B cell (primary cell): ENCODE measurements around the gene SGPP2. TPM values are rescaled to one million over a fixed set of nuclear protein-coding genes. Genes with fewer than 3 reads are reported as not detected.

ENCODE experiments used
- ATAC-seq: fragments of 200-7000 bp; cut with Tn5 transposase; one replicate; pipeline ENCODE4 v1.10.0; 2021; ENCODE audit warnings: low read depth, mild to moderate bottlenecking, moderate number of reproducible peaks, moderate library complexity
- CTCF ChIA-PET: fragments of 350-600 bp; sonication (Branson Sonifier 250); formaldehyde crosslinking; loops from one replicate; lab custom pipeline; 2021; ENCODE audit warnings: antibody characterized with exemption, inconsistent platforms; lab: Charles Lee
- POLR2A ChIA-PET: fragments of 350-600 bp; sonication (Branson Sonifier 250); formaldehyde crosslinking; loops from one replicate; lab custom pipeline; 2021; ENCODE audit warnings: antibody characterized with exemption; lab: Charles Lee
- DNase-seq: peaks from one replicate; pipeline ENCODE4 v3.0.0; 2013
- H2AFZ ChIP-seq: 2 replicates; pipeline ENCODE4 v1.6.1; 2012; ENCODE audit warnings: mild to moderate bottlenecking, low read depth, low read length; ENCODE audit not compliant: insufficient read depth, poor library complexity, severe bottlenecking
- H3K27ac ChIP-seq, 2 donors: 1 replicate in 1 of 2; 2 replicates in 1 of 2; pipeline ENCODE4 v1.5.1; 2012 to 2013; ENCODE audit warnings: low read length in 2 of 2, mild to moderate bottlenecking in 2 of 2, moderate library complexity in 1 of 2
- H3K27me3 ChIP-seq, 4 experiments: fragments of 200-600 bp in 1 of 4; sonication (generic) in 1 of 4; replicated peaks in 1 of 4; 1 replicate in 2 of 4; 2 replicates in 2 of 4; pipeline versions ENCODE4 v1.6.1 to v1.7.0; 2013 to 2016; ENCODE audit warnings: low read length in 3 of 4, mild to moderate bottlenecking in 2 of 4, mixed read lengths in 1 of 4, moderate library complexity in 1 of 4; ENCODE audit not compliant: insufficient read depth in 4 of 4, control insufficient read depth in 3 of 4; ENCODE audit errors: control extremely low read depth in 1 of 4
- H3K36me3 ChIP-seq, 2 experiments: replicated peaks in 1 of 2; 1 replicate in 1 of 2; 2 replicates in 1 of 2; pipeline versions ENCODE4 v1.6.1 to v1.7.1; 2013; ENCODE audit warnings: low read length in 1 of 2; ENCODE audit not compliant: insufficient read depth in 2 of 2, control insufficient read depth in 1 of 2; ENCODE audit errors: control extremely low read depth in 1 of 2, extremely low read depth in 1 of 2
- H3K4me1 ChIP-seq, 2 donors: fragments of 200-600 bp in 1 of 2; sonication (generic) in 1 of 2; 1 replicate in 1 of 2; 2 replicates in 1 of 2; pipeline versions ENCODE4 v1.5.1 to v1.6.1; 2013 to 2017; ENCODE audit warnings: low read length in 2 of 2; ENCODE audit not compliant: control insufficient read depth in 2 of 2, insufficient read depth in 2 of 2
- H3K4me2 ChIP-seq: replicated peaks from 2 replicates; pipeline ENCODE3; 2012; ENCODE audit warnings: mild to moderate bottlenecking, low read depth, low read length; ENCODE audit not compliant: poor library complexity, severe bottlenecking
- H3K4me3 ChIP-seq, 5 experiments: fragments of 200-600 bp in 1 of 5; sonication (generic) in 1 of 5; 1 replicate in 3 of 5; 2 replicates in 2 of 5; pipeline versions ENCODE4 v1.5.1 to v1.7.0; 2011 to 2016; ENCODE audit warnings: low read length in 4 of 5, mild to moderate bottlenecking in 4 of 5, low read depth in 2 of 5, control low read depth in 1 of 5, moderate library complexity in 1 of 5; ENCODE audit not compliant: insufficient read depth in 1 of 5; ENCODE audit errors: control extremely low read depth in 1 of 5, extremely low read depth in 1 of 5
- H3K79me2 ChIP-seq: fragments of 200-600 bp; sonication (generic); one replicate; pipeline ENCODE4 v1.6.0; 2016; ENCODE audit warnings: low read length; ENCODE audit not compliant: control insufficient read depth, insufficient read depth
- H3K9ac ChIP-seq: fragments of 200-600 bp; sonication (generic); 2 replicates; pipeline ENCODE4 v1.6.1; 2017; ENCODE audit warnings: mild to moderate bottlenecking, low read length, moderate library complexity
- H3K9me3 ChIP-seq, 3 donors: one replicate each; pipeline versions ENCODE4 v1.6.1 to v1.7.1; 2013; ENCODE audit warnings: low read length in 2 of 3; ENCODE audit not compliant: control insufficient read depth in 2 of 3, insufficient read depth in 1 of 3; ENCODE audit errors: control extremely low read depth in 1 of 3
- H4K20me1 ChIP-seq: 2 replicates; pipeline ENCODE4 v1.6.0; 2012; ENCODE audit warnings: mild to moderate bottlenecking, low read length; ENCODE audit not compliant: insufficient read depth, control insufficient read depth, poor library complexity, severe bottlenecking
- H3K27ac Mint-ChIP-seq: one replicate; pipeline ENCODE4 v1.8.0; 2021; ENCODE audit warnings: mixed read lengths
- H3K27me3 Mint-ChIP-seq: one replicate; pipeline ENCODE4 v1.8.0; 2021; ENCODE audit warnings: mixed read lengths
- H3K4me1 Mint-ChIP-seq: one replicate; pipeline ENCODE4 v1.8.0; 2021; ENCODE audit warnings: mixed read lengths
- H3K4me3 Mint-ChIP-seq: one replicate; pipeline ENCODE4 v1.8.0; 2021; ENCODE audit warnings: mixed read lengths
- H3K9me3 Mint-ChIP-seq: one replicate; pipeline ENCODE4 v1.8.0; 2022; ENCODE audit warnings: mixed read lengths; ENCODE audit not compliant: insufficient read depth
- EZH2 ChIP-seq: IDR thresholded peaks from 2 replicates; pipeline ENCODE4 v1.6.1; 2012; ENCODE audit warnings: borderline replicate concordance, low read depth, mild to moderate bottlenecking, moderate library complexity, low read length; ENCODE audit not compliant: insufficient read depth, poor library complexity, severe bottlenecking
- whole genome bisulfite sequencing: methylation state at CpG from one replicate; pipeline ENCODE4 v1.1.5; 2013; ENCODE audit warnings: missing lambda C conversion rate; ENCODE audit not compliant: insufficient coverage; 5-methylcytosine and 5-hydroxymethylcytosine counted together
- intact Hi-C: fragments of 100-400 bp; cut with micrococcal nuclease; formaldehyde crosslinking; loops from one replicate; pipeline ENCODE4 v1.10.0; 2022
- polyA plus RNA-seq: library from polyadenylated mRNA; depleted of rRNA; stranded (reverse); fragments of >200 nt; gene quantifications from 2 replicates; pipeline ENCODE4 v1.2.3, GENCODE V29; 2012
- total RNA-seq, 2 donors: library from RNA; stranded (reverse); fragments of 120-200 nt in 1 of 2; gene quantifications; 1 replicate in 1 of 2; 2 replicates in 1 of 2; pipeline versions ENCODE4 v1.2.3 to v1.2.4, GENCODE V29; 2013 to 2022
- TF ChIP-seq, protein P1 (sequence below): fragments of 200-600 bp; IDR thresholded peaks from one replicate; pipeline ENCODE4 v1.8.0; 2022; ENCODE audit warnings: antibody characterized with exemption, mild to moderate bottlenecking

The SGPP2 gene
- total and polyA plus RNA-seq, 2 donors (not counting 1 experiment from before 2014, with no cell fraction given): 1.5 to 7.7 TPM

DNA sequence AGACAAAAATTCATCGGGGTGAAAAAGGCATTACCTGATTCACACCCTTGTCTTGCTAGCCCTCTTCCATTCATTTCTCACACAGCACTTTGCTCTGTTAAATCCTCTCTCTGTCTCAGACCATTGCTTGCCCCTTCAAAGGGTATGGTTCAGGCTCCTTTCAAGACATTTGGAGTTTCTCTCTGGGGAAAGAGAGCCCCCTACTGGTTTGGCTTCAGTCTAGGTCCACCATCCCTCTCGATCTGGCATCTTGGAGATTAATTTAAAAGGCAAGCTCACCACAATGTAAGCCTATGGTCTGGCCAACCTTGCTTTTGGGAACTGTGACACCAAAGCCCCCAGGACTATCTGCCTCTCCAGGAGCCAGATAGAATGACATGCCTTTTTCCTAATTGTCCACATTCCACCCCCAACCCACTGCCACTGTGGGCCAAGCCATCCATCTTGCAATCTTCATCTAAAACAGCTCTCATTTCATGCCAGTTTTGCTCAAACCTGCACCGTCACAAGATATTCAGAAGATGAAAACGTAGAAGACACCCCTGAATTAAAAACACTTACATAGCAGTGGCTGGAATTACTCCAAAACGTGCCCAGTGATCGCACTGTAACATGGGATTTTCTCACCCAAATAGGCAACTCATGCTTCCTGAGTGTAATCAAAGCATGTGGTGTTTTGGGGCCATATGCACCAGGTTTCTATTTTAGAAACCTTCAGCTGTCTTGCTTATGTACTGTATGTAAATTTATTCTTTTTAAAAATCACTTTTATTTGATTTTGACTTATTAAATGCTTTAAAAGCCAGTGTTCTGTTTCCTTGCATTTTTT, 137.7 kb downstream of the SGPP2 start:
- Histone ChIP-seq H3K4me3 (no peak overlapping the region), H3K79me2 (no peaks in the 10 kb centered on the region), H3K4me1 (no peaks in the 10 kb centered on the region), H3K27ac (no peak overlapping the region), H3K4me2 (no peak overlapping the region), H3K27me3 (no peaks in the 10 kb centered on the region), H3K9ac (no peak overlapping the region), H2AFZ (no peak overlapping the region), H4K20me1 (no peaks in the 10 kb centered on the region), H3K36me3 (no peaks in the 10 kb centered on the region), H3K9me3 (no peaks in the 10 kb centered on the region)
- Mint-ChIP-seq H3K4me1 (no peaks in the 10 kb centered on the region), H3K4me3 (no peak overlapping the region), H3K9me3 (no peaks in the 10 kb centered on the region), H3K27me3 (no peaks in the 10 kb centered on the region), H3K27ac (no peak overlapping the region)
- intact Hi-C loops: no loop called here
- WGBS: 52% methylated on average over 3 of the region's 6 CpGs
- peak; percentile 61 for ATAC-seq
- ChIA-PET CTCF (interaction anchor here (0.6 to 4.0 kb wide), 15 partner anchors 9 to 506 kb away, joined by 3 to 71 read pairs (median 4); no protein-coding TSS in a partner anchor), POLR2A (no interaction called here)
- TF ChIP-seq, protein P1, sequence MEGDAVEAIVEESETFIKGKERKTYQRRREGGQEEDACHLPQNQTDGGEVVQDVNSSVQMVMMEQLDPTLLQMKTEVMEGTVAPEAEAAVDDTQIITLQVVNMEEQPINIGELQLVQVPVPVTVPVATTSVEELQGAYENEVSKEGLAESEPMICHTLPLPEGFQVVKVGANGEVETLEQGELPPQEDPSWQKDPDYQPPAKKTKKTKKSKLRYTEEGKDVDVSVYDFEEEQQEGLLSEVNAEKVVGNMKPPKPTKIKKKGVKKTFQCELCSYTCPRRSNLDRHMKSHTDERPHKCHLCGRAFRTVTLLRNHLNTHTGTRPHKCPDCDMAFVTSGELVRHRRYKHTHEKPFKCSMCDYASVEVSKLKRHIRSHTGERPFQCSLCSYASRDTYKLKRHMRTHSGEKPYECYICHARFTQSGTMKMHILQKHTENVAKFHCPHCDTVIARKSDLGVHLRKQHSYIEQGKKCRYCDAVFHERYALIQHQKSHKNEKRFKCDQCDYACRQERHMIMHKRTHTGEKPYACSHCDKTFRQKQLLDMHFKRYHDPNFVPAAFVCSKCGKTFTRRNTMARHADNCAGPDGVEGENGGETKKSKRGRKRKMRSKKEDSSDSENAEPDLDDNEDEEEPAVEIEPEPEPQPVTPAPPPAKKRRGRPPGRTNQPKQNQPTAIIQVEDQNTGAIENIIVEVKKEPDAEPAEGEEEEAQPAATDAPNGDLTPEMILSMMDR: peak; percentile 58
- no peak for TF ChIP-seq EZH2
- DNase-seq: peak; percentile 50

DNA sequence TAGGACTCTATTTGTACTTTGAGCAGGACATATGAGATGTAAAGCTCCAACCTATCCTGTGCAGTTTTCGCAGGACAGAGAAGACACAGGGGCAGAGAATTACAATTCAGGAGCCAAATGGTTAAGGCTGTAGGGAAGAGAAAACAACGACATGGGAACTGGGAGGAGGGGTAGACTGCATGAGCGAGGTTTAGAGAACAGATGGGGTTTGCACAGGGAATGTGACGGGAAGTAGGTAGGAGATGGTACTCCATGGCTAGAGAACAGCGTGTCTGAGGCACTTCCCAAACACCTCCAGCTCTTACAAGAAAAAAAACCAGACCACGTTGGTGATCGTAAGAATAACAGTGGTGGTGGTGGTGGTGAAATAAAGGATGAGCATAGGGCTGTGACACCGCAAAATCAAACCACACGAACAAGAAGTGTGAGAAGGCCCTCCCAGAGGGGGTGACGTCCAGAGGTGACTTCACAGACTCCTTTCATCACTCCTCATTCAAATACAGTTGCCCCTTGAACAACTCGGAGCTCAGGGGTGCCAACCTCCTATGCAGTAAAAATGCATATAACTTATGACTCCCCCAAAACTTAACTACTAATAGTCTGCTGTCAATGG, 138.9 kb downstream of the SGPP2 start:
- DNase-seq: no peak

More for the DNA sequence above, 138.9 kb downstream of the SGPP2 start:
- POLR2A ChIA-PET: no interaction called here
- WGBS: 70% methylated on average over 2 of the region's 11 CpGs
- no peaks in the 10 kb centered on the region for H3K27me3 Mint-ChIP-seq
- H2AFZ ChIP-seq: no peak overlapping the region
- H4K20me1 ChIP-seq: no peaks in the 10 kb centered on the region
- H3K4me3 Mint-ChIP-seq: no peak overlapping the region
- no peak overlapping the region for H3K4me3 ChIP-seq
- no peaks in the 10 kb centered on the region for H3K27me3 ChIP-seq
- TF ChIP-seq EZH2: no peak
- TF ChIP-seq, protein P1: no peak
- no peak overlapping the region for H3K27ac ChIP-seq
- H3K79me2 ChIP-seq: no peaks in the 10 kb centered on the region
- no peak for ATAC-seq
- CTCF ChIA-PET: no interaction called here
- H3K4me2 ChIP-seq: no peak overlapping the region
- intact Hi-C loops: no loop called here
- H3K4me1 Mint-ChIP-seq: no peaks in the 10 kb centered on the region
- no peaks in the 10 kb centered on the region for H3K4me1 ChIP-seq
- H3K27ac Mint-ChIP-seq: no peak overlapping the region
- H3K9me3 Mint-ChIP-seq: no peaks in the 10 kb centered on the region
- H3K36me3 ChIP-seq: no peaks in the 10 kb centered on the region
- H3K9ac ChIP-seq: no peak overlapping the region
- H3K9me3 ChIP-seq: no peaks in the 10 kb centered on the region
